Measurements from ENCODE around the gene IGFLR1. TPM values are rescaled to one million over a fixed set of nuclear protein-coding genes. Genes with fewer than 3 reads are reported as not detected.

IGFLR1 gene
- polyA plus RNA-seq, 3 donors, result 80.5 to 144 (median 119) TPM

DNA sequence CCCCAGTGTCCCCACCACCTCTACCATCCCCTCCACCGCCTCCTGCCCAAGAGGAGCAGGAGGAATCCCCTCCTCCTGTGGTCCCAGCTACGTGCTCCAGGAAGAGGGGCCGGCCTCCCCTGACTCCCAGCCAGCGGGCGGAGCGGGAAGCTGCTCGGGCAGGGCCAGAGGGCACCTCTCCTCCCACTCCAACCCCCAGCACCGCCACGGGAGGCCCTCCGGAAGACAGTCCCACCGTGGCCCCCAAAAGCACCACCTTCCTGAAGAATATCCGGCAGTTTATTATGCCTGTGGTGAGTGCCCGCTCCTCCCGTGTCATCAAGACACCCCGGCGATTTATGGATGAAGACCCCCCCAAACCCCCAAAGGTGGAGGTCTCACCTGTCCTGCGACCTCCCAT lies 21.6 kb downstream of the IGFLR1 start:
- Histone ChIP-seq H3K9ac (ENCODE audit: insufficient read depth, low read length, poor library complexity, severe bottlenecking) (no peak overlapping the region), H2AFZ (ENCODE audit: insufficient read depth, low read depth, low read length, poor library complexity, severe bottlenecking) (no peak overlapping the region), H3K4me2 (replicated peaks; ENCODE audit: extremely low read depth, low read length, poor library complexity, severe bottlenecking) (no peak overlapping the region), H3K79me2 (ENCODE audit: insufficient read depth, low read length) (peaks cover 33% of the 10 kb centered on the region), H3K27me3 (ENCODE audit: control insufficient read depth in 2 of 2, insufficient read depth in 2 of 2, low read length in 2 of 2) (no peaks in the 10 kb centered on the region), H3K27ac (ENCODE audit: low read depth in 1 of 2, low read length in 2 of 2) (no peak overlapping the region), H3K4me3 (replicated peaks in 1 of 3; ENCODE audit: low read depth in 2 of 3, low read length in 3 of 3) (no peak overlapping the region), H3K9me3 (replicated peaks in 1 of 2; ENCODE audit: control insufficient read depth in 1 of 2, insufficient read depth in 1 of 2, low read length in 2 of 2) (no peaks in the 10 kb centered on the region), H3K36me3 (replicated peaks in 1 of 2; ENCODE audit: control insufficient read depth in 1 of 2, insufficient read depth in 2 of 2, low read length in 2 of 2) (peaks cover 53 to 63% of the 10 kb centered on the region in 2 donors), H3K4me1 (ENCODE audit: control insufficient read depth in 1 of 2, insufficient read depth in 2 of 2, low read length in 2 of 2) (peaks cover 21 to 34% of the 10 kb centered on the region in 2 donors), H4K20me1 (ENCODE audit: insufficient read depth, low read length) (peaks cover 48% of the 10 kb centered on the region)
- Mint-ChIP-seq H3K27ac (peak overlapping the region in 1 of 7 donors; percentile 54), H3K36me3 (peaks cover 49 to 55% of the 10 kb centered on the region in 2 donors), H3K27me3 (ENCODE audit: low read depth in 3 of 3) (peaks cover 1 to 4% (median 3%) of the 10 kb centered on the region in 3 donors), H3K4me3 (no peak overlapping the region), H3K4me1 (peaks cover 27% of the 10 kb centered on the region), H3K9me3 (no peaks in the 10 kb centered on the region)
- DNase-seq, result no peak
- TF ChIP-seq, protein P1, sequence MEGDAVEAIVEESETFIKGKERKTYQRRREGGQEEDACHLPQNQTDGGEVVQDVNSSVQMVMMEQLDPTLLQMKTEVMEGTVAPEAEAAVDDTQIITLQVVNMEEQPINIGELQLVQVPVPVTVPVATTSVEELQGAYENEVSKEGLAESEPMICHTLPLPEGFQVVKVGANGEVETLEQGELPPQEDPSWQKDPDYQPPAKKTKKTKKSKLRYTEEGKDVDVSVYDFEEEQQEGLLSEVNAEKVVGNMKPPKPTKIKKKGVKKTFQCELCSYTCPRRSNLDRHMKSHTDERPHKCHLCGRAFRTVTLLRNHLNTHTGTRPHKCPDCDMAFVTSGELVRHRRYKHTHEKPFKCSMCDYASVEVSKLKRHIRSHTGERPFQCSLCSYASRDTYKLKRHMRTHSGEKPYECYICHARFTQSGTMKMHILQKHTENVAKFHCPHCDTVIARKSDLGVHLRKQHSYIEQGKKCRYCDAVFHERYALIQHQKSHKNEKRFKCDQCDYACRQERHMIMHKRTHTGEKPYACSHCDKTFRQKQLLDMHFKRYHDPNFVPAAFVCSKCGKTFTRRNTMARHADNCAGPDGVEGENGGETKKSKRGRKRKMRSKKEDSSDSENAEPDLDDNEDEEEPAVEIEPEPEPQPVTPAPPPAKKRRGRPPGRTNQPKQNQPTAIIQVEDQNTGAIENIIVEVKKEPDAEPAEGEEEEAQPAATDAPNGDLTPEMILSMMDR (IDR thresholded peaks at IDR 0.05), result no peak
- intact Hi-C loops (cut with micrococcal nuclease), result no loop called here
- WGBS (ENCODE audit: insufficient coverage), result 97% methylated on average over 17 of the region's 17 CpGs

DNA sequence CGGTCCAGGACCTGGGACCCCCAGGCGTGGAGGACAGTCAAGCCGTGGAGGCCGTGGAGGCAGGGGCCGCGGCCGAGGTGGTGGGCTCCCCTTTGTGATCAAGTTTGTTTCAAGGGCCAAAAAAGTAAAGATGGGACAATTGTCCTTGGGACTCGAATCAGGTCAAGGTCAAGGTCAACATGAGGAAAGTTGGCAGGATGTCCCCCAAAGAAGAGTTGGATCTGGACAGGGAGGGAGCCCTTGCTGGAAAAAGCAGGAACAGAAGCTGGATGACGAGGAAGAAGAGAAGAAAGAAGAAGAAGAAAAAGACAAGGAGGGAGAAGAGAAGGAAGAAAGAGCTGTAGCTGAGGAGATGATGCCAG lies 22.1 kb downstream of the IGFLR1 start:
- peaks cover 48% of the 10 kb centered on the region for H4K20me1 ChIP-seq (ENCODE audit: insufficient read depth, low read length)
- Mint-ChIP-seq H3K9me3 (no peaks in the 10 kb centered on the region), H3K4me1 (peaks cover 30% of the 10 kb centered on the region), H3K4me3 (no peak overlapping the region), H3K36me3 (peaks cover 44 to 50% of the 10 kb centered on the region in 2 donors), H3K27me3 (ENCODE audit: low read depth in 3 of 3) (peaks cover 1 to 5% (median 2%) of the 10 kb centered on the region in 3 donors), H3K27ac (peak overlapping the region in 3 of 7 donors; percentile 17 to 60 (median 37))
- no peak overlapping the region for H3K27ac ChIP-seq (ENCODE audit: low read depth in 1 of 2, low read length in 2 of 2)
- H3K9ac ChIP-seq (ENCODE audit: insufficient read depth, low read length, poor library complexity, severe bottlenecking), result no peak overlapping the region
- no peak overlapping the region for H3K4me3 ChIP-seq (replicated peaks in 1 of 3; ENCODE audit: low read depth in 2 of 3, low read length in 3 of 3)
- TF ChIP-seq, protein P1 (IDR thresholded peaks at IDR 0.05), result no peak
- DNase-seq, result no peak
- H3K9me3 ChIP-seq (replicated peaks in 1 of 2; ENCODE audit: control insufficient read depth in 1 of 2, insufficient read depth in 1 of 2, low read length in 2 of 2), result no peaks in the 10 kb centered on the region
- H3K79me2 ChIP-seq (ENCODE audit: insufficient read depth, low read length), result peaks cover 33% of the 10 kb centered on the region
- intact Hi-C loops (cut with micrococcal nuclease), result no loop called here
- no peak overlapping the region for H2AFZ ChIP-seq (ENCODE audit: insufficient read depth, low read depth, low read length, poor library complexity, severe bottlenecking)
- no peaks in the 10 kb centered on the region for H3K27me3 ChIP-seq (ENCODE audit: control insufficient read depth in 2 of 2, insufficient read depth in 2 of 2, low read length in 2 of 2)
- H3K4me1 ChIP-seq (ENCODE audit: control insufficient read depth in 1 of 2, insufficient read depth in 2 of 2, low read length in 2 of 2), result peaks cover 23 to 37% of the 10 kb centered on the region in 2 donors
- 97% methylated on average over 9 of the region's 9 CpGs for WGBS (ENCODE audit: insufficient coverage)
- H3K4me2 ChIP-seq (replicated peaks; ENCODE audit: extremely low read depth, low read length, poor library complexity, severe bottlenecking), result no peak overlapping the region
- H3K36me3 ChIP-seq (replicated peaks in 1 of 2; ENCODE audit: control insufficient read depth in 1 of 2, insufficient read depth in 2 of 2, low read length in 2 of 2), result peaks cover 48 to 58% of the 10 kb centered on the region in 2 donors
